Lower leg skin (tissue), 3 donors: ENCODE measurements around the gene ZFHX3.

Source experiments
- CTCF ChIP-seq, 3 donors: fragments of 450-650 bp; IDR thresholded peaks; one replicate each; pipeline ENCODE4 v1.5.1; 2016; ENCODE audit warnings: antibody characterized with exemption in 3 of 3, mild to moderate bottlenecking in 3 of 3, moderate library complexity in 2 of 3
- POLR2A ChIP-seq, 2 donors: fragments of 450-650 bp; IDR thresholded peaks; one replicate each; pipeline ENCODE4 v1.6.1; 2016 to 2017; ENCODE audit warnings: antibody characterized with exemption in 2 of 2, mild to moderate bottlenecking in 1 of 2, moderate library complexity in 1 of 2

DNA sequence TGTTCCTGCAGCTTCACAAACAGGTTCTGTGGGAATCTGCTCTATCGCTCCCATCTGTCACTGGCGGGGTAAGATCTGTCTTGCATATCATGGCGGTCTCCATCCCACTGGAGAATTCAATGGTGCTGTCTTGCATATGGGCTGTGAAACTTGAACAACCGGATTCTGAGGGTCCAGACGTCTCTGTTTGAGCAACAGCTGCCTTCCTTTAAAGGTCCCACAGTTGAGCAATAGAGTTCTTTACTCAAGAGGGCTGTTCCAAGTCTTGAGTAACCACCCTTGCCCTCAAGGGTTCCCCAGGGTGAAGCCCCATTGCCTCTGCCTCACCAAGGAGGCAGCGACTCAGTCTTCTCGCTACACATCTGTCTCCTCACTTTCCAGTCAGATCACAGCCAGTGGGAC lies 50.8 kb downstream of the ZFHX3 start:
- TF ChIP-seq CTCF (IDR thresholded peaks at IDR 0.05) = no peak
- TF ChIP-seq POLR2A (IDR thresholded peaks at IDR 0.05) = no peak
